GM19397 (cell line): ENCODE data around the gene DLGAP1.
"Not testable (repeated sequence)": the region's sequence is repeated elsewhere in the genome, so short reads cannot be mapped to it uniquely, and the experiment has no call there.

Experiments used
- ATAC-seq: cut with Tn5 transposase; IDR thresholded peaks from one replicate; pipeline ENCODE4 v1.9.1; 2021; ENCODE audit warnings: mild to moderate bottlenecking, moderate library complexity; ENCODE audit not compliant: unreplicated experiment

DLGAP1 gene

DNA sequence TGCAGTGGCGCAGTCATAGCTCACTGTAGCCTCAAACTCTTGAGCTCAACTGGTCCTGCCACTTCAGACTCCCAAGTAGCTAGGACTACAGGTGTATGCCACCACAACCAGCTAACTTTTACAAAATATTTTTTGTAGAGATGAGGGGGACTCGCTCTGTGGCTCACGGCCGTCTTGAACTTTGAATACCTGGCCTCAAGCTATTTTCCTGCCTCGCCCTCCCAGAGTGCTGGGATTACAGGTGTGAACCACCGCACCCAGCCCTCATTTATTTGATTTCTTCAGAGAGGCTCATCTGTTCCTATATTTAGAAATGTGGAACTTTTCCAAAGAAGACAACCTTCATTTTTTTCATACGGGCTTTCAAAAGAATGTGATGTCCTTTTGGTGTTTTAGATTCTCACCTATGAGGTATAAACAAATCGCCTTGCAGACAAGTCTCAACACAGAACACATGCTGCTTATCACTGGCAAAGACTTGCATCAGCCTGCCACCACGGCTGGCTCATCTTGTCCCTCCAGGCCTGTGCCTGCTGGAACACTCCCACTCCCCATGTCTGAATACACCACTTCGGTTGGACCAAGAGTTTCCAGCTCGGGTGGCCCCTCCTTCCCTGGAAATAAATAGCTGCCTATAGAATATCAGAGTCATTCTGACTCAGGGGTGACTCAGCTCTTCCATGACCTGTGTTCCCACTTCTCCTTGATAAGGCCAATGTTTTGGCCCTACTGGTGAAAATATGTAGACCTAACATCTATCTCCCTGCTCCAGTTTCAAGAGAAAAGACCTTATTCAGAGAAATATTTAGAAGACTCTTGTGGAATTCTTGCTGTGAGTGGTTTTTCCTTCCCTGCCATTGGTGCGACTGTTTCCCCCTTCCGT lies 802.5 kb downstream of the DLGAP1 start:
- no peak for ATAC-seq

DNA sequence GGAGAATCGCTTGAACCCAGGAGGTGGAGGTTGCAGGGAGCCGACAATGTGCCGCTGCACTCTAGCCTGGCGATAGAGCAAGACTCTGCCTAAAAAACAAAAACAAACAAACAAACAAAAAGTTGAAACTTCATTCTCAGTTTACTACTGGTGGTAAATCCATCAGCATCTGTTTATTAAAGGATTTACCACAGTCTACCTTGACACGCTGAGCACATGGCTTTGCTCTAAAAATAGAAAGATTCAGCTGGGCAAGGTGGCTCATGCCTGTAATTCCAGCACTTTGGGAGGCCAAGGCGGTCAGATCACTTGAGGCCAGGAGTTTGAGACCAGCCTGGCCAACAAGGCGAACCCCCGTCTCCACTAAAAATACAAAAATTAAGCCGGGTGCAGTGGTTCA lies 803.8 kb downstream of the DLGAP1 start:
- no peak for ATAC-seq

DNA sequence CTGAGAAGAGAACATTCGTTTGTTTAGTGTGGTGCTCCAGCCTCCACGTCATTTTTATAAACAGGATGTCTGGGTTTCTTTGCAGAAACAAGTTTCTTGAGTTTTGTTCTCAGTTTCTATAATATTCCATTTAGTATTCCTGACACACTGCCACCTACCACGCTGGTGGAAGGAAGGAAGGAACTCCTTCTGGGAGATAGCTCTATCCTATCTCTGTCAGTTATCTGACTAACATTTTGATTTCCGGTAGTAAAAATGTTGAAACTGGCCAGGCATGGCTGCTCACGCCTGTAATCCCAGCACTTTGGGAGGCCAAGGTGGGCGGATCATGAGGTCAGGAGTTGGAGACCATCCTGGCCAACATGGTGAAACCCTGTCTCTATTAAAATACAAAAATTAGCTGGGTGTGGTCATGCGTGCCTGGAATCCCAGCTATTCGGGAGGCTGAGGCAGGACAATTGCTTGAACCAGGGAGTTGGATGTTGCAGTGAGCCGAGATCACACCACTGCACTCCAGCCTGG lies 804.5 kb downstream of the DLGAP1 start:
- ATAC-seq = not testable (repeated sequence)

DNA sequence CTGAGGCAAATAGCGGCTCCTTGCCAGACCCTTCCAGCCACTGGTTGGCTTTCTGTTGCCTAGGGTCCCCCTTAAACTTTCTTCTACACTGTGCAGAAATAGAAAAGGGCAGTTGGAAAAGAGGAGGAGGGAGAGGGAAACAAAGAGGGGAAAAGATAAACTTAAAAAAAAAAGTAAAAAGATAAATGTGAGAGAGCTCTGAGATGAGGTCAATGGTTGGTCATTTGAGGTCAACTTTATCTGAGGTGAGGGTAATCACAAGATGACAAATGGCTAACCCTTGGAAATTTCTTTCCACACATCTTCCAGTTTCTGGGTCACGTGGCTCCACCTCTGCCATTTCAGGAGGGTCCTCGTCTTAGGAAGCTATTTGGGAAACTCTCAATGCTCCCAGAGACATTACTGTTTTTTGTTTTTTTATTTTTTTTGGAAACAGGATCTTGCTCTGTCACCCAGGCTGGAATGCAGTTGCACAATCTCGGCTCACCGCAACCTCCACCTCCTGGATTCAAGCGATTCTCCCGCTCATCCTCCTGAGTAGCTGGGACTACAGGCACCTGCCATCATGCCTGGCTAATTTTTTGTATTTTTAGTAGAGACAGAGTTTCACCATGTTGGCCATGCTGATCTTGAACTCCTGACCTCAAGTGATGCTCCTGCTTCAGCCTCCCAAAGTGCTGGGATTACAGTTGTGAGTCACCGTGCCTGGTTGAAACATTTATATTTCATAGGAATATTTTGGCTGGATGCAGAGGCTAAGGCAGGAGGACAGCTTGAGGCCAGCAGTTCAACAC lies 805.3 kb downstream of the DLGAP1 start:
- no peak for ATAC-seq

DNA sequence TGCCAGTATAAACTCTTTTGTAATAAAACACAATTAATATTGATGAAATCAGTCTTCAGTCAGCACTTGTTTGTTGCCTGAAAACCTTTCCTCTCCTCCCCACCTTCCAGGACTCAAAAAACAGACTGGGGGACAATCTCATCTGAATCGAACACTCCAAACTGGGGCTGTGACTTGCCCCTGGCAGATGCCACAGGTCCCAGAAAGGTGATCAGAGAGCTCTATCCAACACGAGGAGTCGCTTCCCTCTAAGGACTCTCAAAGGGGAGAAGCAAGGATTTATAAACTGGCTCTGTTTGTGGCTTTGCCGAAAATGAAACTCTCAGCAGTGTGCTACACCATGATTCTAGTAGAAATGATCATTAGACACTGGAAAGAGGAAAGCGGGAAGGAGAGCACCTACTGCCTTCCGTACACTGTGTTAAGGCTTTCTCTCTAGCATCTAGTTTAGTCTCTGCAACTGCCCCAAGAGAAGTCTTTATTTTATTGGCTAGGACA lies 805.9 kb downstream of the DLGAP1 start:
- ATAC-seq = no peak

DNA sequence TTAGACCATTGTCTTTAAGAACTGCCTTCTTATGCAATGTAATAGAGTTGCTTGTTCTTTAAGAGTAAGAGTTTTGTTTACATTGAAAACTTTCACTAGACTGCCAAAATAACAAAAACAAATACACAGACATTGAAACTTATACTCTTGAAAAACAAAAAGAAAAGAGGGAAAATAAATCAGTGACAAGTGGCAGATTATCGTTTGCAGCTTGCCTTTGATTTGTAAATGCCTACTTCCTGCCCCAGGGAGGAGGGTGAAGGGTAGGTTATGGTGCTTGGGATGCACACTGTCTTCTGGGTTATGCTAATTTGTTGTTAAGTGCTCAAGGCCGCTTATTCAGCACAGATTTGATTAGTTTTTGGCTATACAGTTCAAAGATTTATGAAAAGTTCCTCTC lies 806.5 kb downstream of the DLGAP1 start:
- ATAC-seq = no peak

DNA sequence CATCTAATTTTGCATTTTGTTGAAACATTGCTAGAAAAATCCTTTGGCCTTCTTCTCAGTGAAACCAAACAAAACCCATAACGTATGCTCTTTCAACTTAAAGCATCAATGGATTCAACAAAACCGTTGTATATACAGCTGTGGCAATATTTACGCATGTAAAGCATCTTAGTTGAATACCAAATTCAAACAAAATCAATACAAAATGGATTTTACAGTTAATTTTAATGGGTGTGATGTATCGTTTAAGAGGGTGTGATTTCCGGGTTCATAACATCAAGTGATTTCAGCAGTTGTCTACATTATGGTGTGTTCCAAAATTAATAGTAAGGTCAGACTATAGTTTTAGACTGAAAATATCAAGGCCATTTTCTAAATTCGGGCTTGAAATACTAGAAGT lies 806.9 kb downstream of the DLGAP1 start:
- ATAC-seq = no peak

DNA sequence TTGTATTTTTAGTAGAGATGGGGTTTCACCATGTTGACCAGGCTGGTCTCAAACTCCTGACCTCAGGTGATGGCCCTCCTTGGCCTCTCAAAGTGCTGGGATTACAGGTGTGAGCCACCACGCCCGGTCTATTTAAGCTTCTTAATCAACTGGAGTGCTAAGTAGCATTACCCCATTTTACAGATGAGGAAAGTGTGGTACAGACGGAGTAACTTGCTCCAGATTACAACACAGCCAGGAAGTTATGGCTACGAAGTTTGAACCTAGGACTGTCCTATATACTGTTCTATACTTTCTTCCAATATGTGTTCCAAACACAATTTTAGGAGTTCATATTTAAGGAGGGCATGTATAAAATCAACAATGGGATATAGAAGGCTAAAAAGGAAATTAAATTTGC lies 807.5 kb downstream of the DLGAP1 start:
- no peak for ATAC-seq

DNA sequence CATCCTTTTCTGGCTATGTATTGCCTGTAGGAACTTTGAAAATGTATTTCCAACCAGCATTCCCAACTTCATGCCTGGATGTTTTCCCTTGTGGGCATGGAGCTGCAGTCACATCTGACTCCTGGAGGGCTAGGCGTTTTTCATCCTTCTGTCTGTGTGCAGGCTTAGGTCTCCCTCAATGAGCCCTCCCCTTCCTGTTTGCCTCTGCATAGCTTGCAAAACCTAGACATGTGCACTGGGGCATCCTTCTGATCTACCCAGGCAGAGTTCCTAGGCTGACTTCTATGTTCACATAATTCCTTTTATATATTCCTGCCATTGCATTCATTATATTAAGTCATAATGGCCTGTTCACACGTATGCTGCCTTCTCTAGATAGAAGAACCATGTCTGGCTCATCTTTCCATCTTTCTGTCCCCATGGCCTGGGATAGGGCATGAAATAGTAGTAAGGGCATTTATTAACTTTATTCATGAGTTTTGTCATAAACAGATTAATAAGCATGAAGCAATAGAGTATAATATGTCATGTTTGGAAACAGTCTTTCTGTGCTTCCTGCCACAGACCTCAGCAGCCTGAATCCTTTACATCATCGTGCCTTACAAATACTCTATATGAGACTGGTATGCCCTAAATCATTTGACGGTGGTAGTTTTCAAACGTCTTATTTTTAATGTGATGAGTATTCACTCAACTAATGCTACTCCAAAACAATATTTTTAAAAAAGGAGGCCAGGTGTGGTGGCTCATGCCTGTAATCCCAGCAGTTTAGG lies 809.5 kb downstream of the DLGAP1 start:
- ATAC-seq = no peak

DNA sequence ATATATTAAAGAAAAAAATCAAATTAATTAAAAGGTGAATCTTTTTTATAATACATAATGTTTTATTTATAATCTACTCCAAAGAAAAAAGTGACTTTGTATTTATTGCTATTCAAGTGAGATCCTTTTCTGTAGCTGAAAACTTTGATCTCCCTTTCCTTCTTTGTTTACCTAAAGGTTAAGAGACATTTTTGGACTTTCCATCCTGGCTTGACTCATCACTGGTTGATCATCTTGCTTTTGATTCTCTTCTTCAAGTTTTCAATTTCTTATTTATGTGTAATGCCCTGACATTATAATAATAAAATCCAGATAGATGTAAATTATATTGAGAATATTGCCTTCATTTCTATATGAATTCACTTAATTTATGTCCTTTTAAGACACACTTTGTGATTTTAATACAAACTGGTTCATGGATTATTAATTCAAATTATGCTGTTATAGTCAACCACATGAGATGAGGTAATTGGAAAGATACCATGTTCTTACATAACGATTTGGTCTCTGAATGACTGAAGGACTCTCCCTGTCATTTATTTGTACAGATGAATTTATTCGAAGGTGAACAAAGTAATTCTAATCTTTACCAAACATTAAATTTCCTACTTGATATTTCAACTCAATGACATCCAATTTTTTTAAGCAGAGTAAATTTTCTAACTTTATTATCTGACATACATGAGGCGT lies 820.7 kb downstream of the DLGAP1 start:
- no peak for ATAC-seq

DNA sequence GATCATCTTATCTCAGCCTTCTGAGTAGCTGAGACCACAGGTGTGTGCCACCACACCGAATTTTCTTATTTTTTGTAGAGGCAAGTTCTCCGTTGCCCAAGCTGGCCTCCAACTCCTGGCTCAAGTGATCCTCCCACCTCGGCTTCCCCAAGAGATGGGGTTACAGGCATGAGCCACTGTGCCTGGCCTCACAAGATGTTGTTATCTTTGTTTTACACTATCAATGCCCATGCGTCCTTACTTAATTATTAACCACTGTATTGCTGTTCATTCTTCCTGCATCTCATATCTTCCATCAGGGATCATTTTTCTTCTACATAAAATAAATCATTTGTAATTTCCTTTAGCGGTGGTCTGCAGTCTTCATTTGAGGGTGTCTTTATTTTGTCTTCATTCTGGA lies 823.2 kb downstream of the DLGAP1 start:
- no peak for ATAC-seq

DNA sequence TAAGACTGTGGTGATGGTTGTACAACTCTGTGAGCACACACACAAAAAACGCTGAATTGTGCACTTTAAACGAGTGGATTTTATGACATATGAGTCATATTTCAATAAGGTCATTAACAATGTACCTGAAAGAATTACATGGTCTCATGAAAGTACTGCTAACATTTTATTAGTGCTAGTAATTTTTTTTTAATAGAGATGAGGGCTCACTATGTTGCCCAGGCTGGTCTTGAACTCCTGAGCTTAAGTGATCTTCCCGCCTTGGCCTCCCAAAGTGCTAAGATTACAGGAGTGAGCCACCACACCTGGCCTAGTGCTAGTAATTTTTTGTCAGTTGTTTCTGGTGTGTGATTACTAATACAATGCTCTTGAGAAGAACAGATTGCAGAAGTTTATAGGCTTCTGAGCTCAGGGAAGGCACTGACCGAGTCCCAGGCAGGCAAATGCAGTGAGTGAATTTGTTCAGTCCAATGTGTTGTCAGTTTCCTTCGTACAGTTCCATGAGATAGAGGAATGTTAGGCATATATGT lies 828.1 kb downstream of the DLGAP1 start:
- ATAC-seq = no peak

DNA sequence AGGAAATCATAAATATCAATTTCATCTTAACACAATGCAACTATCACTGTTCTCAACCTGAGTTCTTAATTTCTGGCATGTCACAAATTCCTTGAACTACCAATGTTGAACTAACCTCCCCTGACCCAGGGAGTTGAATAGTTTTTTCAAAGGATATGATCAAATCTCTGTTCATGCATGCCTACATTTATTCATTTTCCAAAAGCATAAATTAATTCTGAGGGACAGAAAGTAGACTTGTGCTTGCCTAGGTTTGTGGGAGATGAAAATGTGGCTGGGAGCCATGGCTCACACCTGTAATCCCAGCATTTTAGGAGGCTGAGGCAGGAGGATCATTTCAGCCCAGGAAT lies 829.4 kb downstream of the DLGAP1 start:
- ATAC-seq = no peak

DNA sequence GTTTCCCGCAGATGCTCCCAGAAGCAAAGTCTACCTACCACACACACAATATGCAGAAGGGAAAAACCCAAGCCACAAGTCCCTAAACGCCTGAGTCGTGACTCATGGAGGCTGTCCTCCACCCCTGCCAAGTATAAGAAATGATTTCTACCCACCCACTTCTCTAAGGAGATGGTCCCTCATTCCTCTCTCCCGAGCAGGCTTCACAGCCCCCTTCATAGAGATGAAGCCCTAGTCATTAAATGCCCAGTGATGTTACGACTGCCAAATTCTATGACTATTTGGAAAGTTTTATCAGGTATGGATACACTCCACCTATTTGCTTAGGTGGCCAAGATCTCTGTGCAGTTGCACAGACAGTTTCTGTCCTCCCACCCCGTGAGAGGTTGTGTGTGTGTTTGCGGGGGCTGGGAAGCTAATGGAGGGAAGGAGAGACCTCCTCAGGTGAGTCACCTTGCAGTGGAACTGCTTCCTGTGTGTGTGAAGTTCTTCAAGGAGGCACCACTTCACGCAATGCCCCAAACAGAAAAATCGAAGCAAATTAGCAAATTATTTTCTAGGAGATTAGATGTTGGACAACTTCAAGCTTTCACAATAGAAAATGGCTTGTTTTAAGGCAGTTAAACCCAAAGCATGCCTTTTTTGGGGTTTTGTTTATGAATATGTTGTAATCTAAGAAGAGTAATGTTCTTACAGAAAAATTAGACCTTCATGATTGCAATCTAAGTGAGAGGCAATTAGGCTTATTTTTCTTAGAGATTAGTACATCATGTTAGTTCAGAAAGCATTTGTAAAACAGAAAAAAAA lies 830.0 kb downstream of the DLGAP1 start:
- no peak for ATAC-seq

DNA sequence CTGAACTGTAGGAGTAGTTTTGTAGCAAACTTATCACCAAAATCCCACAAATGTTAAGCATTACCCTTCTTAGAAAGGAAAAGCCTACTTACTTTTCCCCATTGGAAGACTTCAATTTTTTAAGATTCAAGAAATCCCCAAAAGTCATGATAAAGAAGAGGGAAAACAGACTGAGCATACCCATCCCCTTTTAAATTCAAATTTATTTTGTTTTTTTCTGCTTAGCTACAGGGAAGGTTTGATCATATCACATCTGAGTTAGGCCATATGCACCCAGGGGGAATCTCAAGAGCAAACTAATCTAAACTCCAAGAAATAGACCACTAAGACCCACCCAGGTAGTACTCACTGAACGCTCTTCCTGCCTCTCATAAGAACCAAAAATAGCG lies 830.6 kb downstream of the DLGAP1 start:
- no peak for ATAC-seq

DNA sequence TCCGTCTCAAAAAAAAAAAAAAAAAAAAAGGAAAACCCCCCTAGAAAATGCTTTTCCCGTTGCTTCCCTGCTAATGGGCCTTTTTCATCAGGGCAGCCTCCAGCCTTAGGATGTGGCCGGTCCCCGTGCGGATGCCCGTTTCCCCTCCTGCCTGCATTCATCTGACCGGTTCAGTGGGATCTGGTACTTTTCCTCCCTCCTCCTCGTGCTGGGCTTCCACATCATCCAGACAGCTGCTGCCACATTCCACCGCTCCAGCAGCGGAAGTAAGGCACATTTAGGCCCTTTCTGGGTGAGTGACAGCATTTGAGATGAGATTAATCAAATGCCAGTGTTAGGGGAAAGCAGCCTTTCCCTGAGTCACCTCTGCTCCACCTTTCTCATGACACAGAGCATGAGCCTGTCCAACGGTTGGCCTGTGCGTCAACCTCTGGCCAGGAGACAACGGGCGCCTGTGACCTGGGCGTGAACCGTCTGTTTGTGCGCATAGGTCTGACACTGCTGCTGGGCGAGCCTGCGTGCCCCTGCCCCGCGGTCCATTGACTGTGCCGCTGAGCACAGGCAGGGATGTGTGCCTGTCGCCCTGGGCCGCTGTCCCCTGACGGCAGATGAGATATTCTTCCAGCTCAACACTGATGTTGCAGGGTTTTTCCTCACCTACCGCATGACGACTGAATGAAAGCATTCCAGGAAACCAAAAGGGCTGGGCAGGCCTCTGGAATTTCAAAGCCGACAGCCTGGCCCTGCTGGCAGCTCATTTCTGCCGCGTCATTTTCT lies 831.1 kb downstream of the DLGAP1 start:
- ATAC-seq = no peak

DNA sequence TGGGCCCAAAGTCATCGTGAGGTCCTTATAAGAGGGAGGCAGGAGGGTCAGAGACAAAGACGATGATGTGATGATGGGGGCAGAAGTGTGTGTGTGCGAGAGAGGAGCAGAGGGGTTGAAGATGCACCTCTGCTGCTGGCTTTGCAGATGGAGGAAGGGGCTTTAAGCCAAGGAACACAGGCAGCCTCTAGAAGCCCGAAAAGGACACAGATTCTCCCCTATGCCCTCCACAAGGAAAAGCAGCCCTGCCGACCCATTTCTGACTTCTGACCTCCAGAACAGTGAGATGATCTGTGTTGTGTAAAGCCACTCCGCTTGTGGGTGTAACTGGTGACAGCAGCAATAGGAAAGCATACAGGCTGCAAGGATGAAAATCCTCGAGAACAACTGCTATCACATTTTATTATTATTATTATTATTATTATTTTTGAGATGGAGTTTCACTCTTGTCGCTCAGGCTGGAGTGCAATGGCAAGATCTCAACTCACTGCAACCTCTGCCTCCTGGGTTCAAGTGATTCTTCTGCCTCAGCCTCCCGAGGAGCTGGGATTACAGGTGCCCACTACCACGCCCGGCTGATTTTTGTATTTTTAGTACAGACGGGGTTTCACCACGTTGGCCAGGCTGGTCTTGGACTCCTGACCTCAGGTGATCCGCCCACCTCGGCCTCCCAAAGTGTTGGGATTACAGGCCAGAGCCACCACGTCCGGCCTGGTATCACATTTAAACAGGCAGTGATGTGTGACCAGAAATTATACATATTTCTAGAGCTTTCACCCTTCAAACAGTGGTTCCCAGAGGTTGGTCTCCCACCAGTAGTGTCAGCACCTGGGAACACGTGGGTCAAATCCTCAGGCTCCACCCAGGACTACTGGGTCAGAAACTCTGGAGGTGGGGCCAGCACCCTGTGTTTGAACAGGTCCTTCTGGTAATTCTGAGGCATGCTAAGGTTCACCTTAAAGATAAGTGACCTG lies 834.7 kb downstream of the DLGAP1 start:
- ATAC-seq = no peak

DNA sequence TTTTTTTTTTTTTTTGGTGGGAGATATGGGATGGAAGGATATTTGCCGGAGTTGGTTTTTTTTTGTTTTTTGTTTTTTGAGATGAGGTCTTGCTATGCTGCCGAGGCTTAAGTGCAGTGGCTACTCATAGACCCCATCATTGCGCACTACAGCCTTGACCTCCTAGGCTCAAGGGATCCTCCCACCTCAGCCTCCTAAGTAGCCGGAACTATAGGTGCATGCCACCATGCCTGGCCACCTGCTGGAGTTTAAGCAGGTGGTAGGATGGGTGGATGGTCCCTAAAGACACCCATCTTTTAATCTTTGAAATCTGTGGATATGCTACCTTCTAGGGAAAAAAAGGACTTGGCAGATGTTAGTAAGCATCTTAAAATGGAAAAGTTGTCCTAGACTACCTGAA lies 835.4 kb downstream of the DLGAP1 start:
- no peak for ATAC-seq
